Measurements from ENCODE around the gene SPATA1. TPM values are rescaled to one million over a fixed set of nuclear protein-coding genes. Genes with fewer than 3 reads are reported as not detected.

SPATA1 gene
- total and polyA plus RNA-seq, 2 of the 4 experiments (the other 2 are of a cell fraction) = under 0.01 to 0.56 TPM

- H3K23ac ChIP-seq (ENCODE audit: low read depth, low read length) = no peak overlapping the region
- peaks cover 2% of the 10 kb centered on the region; the same call in 1 of the 2 replicates for H3K4me1 ChIP-seq (ENCODE audit: control insufficient read depth, insufficient read depth, low read length)
- dilution Hi-C loops (cut with HindIII; ENCODE audit: low sequenced_read_pairs, unreplicated experiment) (no loop called here), intact Hi-C loops (cut with micrococcal nuclease) (loop anchor here (5.0 kb wide), 1 partner anchor 182 kb away; no protein-coding TSS in a partner anchor), in situ Hi-C loops (cut with MboI; ENCODE audit: low sequenced_read_pairs) (no loop called here)
- H3K14ac ChIP-seq (replicated peaks; ENCODE audit: low read depth, low read length) = no peak overlapping the region
- H2AFZ ChIP-seq (replicated peaks; ENCODE audit: low read length, poor library complexity) = no peak overlapping the region
- H3K56ac ChIP-seq (ENCODE audit: extremely low read depth, insufficient read depth, low read length) = no peak overlapping the region
- no peaks in the 10 kb centered on the region for H3K9me3 ChIP-seq (ENCODE audit: control insufficient read depth, insufficient read depth, low read length)
- H3K4ac ChIP-seq (ENCODE audit: low read depth, low read length) = no peak overlapping the region
- H2BK5ac ChIP-seq (ENCODE audit: low read depth, low read length, poor library complexity, severe bottlenecking) = no peak overlapping the region
- no peak overlapping the region for H3K27ac ChIP-seq (ENCODE audit: insufficient read depth, low read length)
- no peak overlapping the region for H4K5ac ChIP-seq (ENCODE audit: low read depth, low read length)
- H2BK120ac ChIP-seq (ENCODE audit: low read depth, low read length) = no peak overlapping the region
- H3K9ac ChIP-seq (ENCODE audit: low read depth, low read length) = no peak overlapping the region
- no peak overlapping the region for H4K91ac ChIP-seq (ENCODE audit: insufficient read depth, low read depth, low read length)
- no peak overlapping the region for H2AK5ac ChIP-seq (ENCODE audit: low read depth, low read length)
- H3K36me3 ChIP-seq (ENCODE audit: control insufficient read depth, insufficient read depth, low read length) = peaks cover 7% of the 10 kb centered on the region
- WGBS, 2 experiments (ENCODE audit: extremely low coverage in 2 of 2, insufficient read length in 1 of 2) = 98% methylated on average over 4 of the region's 7 CpGs; no CpG with 5 or more reads in 1 of the 2 experiments
- BruUV-seq (replicated peaks) = no TSS peak
- ChIA-PET CTCF (no interaction called here), POLR2A (ENCODE audit: unreplicated experiment) (no interaction called here)
- H3K9me1 ChIP-seq (ENCODE audit: insufficient read depth, low read length) = peaks cover 3% of the 10 kb centered on the region
- no peak overlapping the region for H2AK9ac ChIP-seq (replicated peaks; ENCODE audit: low read depth, low read length, poor library complexity)
- H3K4me3 ChIP-seq (ENCODE audit: insufficient read depth, low read depth, low read length) = no peak overlapping the region
- no peak overlapping the region for H3K18ac ChIP-seq (ENCODE audit: low read depth, low read length)
- peak; percentile 57 for DNase-seq
- H3K27me3 ChIP-seq (ENCODE audit: control insufficient read depth, insufficient read depth, low read length) = no peaks in the 10 kb centered on the region
- H2BK15ac ChIP-seq (ENCODE audit: low read depth, low read length) = no peak overlapping the region
- H4K20me1 ChIP-seq (ENCODE audit: insufficient read depth, low read length) = no peaks in the 10 kb centered on the region
- H4K8ac ChIP-seq (ENCODE audit: low read depth in 2 of 2, low read length in 2 of 2) = no peak overlapping the region
- no peak overlapping the region for H3K4me2 ChIP-seq (ENCODE audit: low read depth, low read length)
- ATAC-seq (ENCODE audit: low read depth) = no peak
- peaks cover 33 to 36% of the 10 kb centered on the region in 2 experiments for H3K79me1 ChIP-seq (ENCODE audit: low read depth in 1 of 2, low read length in 2 of 2)
- no peak overlapping the region for H2BK20ac ChIP-seq (ENCODE audit: low read depth, low read length)
- TF ChIP-seq RAD21 (IDR thresholded peaks at IDR 0.05; ENCODE audit: low read length) (no peak), CHD1 (IDR thresholded peaks at IDR 0.05; ENCODE audit: low read depth, low read length) (no peak), RFX5 (IDR thresholded peaks at IDR 0.05; ENCODE audit: low read depth, low read length) (no peak), SMC3 (IDR thresholded peaks at IDR 0.05; ENCODE audit: low read depth, low read length) (no peak), MAZ (IDR thresholded peaks at IDR 0.05; ENCODE audit: borderline replicate concordance, low read depth, low read length) (no peak), POLR2A (IDR thresholded peaks at IDR 0.05; ENCODE audit: low read depth, low read length) (no peak), USF2 (IDR thresholded peaks at IDR 0.05; ENCODE audit: low read depth, low read length) (no peak), RCOR1 (IDR thresholded peaks at IDR 0.05; ENCODE audit: insufficient replicate concordance, low read length) (no peak), ELK1 (IDR thresholded peaks at IDR 0.05; ENCODE audit: borderline replicate concordance, low read depth, low read length) (no peak), MAFK (IDR thresholded peaks at IDR 0.05; ENCODE audit: low read depth, low read length) (peak; percentile 34; the same call in 1 of the 2 replicates), CEBPB (IDR thresholded peaks at IDR 0.05; ENCODE audit: low read depth, low read length) (peak; percentile 71), MXI1 (IDR thresholded peaks at IDR 0.05; ENCODE audit: borderline replicate concordance, low read depth, low read length) (no peak), BHLHE40 (IDR thresholded peaks at IDR 0.05; ENCODE audit: low read depth, low read length) (no peak), CTCF (conservative IDR thresholded peaks at IDR 0.05; ENCODE audit: low read depth, low read length) (no peak)
Measured at GRCh38 chr1:84570436-84571149, 64.4 kb downstream of the SPATA1 start.
